HG03460 (cell line): ENCODE data around the gene NPB.

Experiments used
- ATAC-seq: cut with Tn5 transposase; IDR thresholded peaks from one replicate; pipeline ENCODE4 v1.9.1; 2021; ENCODE audit not compliant: unreplicated experiment

NPB gene

DNA sequence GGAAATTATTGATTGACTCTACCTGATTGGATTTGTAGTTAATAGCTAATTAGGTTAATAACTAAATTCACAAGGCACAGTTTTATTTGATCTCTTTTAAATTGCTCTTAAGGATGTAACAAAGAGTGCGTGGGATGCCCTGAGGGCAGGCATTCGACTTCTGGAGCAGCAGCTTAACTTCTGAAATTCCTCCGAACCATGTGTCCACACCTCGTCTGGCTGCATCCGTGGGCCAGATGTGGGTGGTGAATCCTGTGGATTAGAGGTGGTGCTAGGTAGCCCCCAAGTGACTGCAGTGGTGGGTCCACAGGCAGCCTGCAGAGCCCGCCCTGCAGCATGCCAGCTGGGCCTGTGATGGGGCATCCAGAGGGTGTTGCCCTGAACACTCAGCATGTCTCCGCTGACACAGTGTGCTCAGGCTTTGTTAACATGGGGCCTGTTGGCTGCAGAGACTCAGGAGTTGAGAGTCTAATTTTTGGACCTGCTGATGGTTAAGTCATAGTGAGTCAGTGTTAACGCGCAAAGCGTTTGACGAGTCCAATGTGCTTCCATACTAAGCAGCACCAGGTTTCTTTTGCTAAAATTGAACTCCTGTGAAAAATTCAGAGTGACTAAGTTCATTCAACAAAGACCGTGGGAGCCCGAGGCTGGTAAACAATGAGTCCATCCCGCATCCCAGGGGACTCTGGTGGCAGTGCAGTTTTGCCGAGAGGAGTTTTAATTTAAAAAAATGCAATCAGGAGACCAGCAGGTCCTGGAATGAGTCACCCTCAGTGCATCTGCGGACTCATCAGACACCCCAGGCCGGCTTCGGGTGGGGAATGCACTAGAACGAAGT lies 3.8 kb upstream of the NPB start:
- no peak for ATAC-seq

DNA sequence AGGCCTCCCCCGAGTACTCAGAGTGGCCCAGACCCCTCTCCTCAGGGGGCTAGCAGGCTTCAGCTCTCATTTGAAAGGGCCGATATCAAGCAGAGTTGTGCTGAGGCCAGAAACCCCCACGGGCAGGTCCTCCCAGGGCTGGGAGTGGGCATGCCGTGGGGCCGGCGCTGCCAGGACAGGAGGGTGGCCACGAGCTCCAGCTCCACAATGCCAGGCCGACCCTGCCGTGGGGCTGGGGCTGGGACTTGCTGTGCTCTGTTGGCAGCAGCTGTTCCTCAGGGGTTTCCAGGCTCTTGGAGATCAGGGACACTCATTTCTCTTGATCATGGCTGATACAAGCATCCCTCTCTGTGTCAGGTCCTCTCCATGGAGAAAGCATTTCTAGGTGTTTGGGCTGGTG lies 3.2 kb upstream of the NPB start:
- ATAC-seq = no peak

DNA sequence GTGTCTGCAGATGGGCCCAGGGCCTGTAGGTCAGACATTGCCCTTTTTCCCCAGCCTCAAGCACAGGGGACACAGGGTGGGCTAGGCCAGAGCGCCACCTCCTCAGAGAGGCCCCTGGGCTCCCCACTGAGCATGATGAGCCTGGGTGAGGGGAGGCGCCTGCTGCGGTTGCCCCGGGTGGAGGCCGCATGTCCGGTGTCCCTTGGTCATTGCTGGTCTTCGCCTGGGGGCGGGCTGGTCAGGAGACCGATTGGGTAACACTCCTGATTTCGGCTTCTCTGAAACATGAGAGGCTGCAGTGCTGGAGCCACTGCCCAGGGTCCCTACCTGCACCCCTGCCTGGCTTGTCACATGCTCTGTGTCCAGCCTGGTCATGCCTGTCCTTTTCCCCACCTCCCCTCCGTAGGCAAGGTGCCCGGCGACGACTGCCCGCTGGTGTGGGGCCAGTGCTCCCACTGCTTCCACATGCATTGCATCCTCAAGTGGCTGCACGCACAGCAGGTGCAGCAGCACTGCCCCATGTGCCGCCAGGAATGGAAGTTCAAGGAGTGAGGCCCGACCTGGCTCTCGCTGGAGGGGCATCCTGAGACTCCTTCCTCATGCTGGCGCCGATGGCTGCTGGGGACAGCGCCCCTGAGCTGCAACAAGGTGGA lies 2.4 kb upstream of the NPB start:
- ATAC-seq = no peak

DNA sequence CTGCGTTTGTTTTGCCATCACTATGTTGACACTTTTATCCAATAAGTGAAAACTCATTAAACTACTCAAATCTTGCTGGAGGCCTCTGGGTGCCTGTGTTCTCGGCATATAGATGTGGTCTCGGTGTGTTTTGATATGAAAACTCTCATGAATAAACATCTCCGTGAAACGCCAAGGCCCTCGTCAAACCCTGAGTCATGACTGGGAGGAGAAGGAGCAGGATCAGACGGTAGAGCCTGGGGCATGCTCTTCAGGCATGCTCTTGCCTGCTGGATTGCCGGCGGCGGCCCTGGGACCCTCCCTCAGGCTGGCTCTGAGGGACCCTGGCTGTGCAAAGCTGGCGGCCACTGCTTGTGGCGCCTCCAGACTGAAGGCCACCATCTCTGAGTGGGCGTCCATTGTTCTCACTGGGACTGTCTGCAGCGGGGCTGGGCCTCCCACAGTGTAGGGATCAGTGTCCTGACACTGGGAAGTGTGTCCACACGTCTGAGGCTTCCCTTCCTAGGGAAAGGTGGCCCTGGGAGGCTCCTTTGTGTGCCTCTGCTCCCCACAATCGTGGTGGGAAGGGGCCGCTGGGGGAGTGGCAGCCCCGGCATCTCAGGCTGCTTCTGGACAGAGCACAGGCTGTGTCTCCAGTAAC lies 1.7 kb upstream of the NPB start:
- ATAC-seq = no peak

DNA sequence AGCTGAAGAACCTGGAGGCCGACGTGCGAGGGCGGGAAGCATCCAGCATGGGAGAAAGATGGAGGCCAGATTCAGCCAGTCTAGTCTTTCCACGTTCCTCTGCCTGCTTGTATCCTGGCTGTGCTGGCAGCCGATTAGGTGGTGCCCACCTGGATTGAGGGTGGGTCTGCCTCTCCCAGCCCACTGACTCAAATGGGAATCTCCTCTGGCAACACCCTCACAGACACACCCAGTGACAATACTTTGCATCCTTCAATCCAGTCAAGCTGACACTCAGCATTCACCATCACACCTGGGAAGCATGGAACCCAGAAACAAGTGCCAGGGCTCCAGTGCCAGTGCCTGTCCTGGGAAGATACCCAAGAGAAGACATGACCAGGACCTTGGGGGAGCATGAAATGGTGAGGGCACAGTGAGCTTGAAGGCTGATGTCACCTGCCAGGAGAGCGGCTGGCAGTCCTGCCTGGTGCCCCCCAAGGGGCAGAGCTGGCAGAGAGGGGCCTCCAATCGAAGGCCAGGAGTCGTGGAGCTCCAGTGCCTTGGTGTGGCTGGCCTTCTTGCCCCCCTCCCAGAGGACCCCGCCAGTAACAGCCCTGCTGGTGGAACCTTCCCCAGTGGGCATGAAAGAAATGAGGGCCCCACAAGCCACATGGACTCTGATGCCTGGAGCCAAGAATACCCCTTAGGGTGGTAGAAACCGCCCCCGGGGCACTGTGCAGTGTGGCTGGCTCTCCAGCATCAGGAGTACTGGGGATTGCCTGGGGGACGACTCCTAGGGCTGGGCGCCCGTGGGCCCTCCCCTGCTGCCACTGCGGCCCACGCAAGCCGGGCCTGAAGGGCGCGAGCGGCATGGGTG lies 643 bp upstream of the NPB start:
- no peak for ATAC-seq

DNA sequence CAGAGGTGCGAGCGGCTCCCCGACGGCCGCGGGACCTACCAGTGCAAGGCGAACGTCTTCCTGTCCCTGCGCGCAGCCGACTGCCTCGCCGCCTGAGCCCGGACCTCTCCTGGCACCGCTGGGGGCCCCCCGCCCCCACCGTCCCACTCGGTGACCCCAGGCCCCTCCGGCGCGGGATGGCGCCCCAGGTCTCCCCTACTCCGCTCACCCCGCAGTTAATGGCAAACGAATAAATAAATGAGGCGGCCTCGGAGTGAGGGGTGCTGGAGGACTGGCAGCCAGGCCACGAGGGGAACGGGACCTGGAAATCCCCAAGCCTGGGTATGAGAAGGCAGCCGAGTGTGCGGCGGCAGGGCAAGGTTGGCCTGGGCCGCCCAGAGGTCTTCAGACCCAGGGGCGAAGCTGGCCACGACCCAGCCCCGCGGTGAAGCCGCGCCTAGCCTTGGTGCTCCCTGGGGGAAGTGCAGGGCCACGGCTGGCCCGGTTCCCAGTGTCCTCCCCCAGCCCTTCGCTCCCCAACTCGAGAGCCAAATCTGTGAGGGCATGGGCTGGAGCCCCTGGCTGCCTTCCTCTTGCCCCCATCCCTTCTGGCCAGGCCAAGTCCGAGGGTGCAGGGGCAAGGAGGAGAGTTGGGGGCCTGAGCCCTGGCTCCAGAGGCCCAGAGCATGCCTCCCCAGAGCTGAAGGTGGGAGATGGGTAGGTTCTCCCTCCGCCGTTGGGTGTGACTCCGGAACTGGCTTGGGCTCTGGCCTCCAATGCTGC lies 796 bp downstream of the NPB start:
- no peak for ATAC-seq

DNA sequence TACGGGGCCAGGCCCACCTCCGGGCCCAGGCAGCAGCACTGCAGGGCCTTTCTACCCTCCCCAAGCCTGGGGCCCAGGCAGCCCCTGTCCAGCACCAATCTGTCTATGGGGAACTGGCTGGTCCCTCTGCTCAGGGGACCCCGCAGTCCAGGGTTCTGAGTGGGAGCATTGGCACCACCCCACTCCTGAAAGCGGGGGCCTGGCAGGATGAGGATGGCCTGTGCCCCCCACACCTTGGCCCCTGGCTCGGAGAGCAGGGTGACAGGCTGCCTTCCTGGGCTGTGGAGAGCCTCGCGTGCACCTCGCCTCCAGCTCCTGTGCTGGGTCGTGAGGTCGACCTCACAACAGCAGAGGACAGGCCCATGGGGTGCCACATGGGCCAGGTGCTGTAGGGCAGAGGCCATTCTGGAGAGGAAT lies 1.4 kb downstream of the NPB start:
- no peak for ATAC-seq

DNA sequence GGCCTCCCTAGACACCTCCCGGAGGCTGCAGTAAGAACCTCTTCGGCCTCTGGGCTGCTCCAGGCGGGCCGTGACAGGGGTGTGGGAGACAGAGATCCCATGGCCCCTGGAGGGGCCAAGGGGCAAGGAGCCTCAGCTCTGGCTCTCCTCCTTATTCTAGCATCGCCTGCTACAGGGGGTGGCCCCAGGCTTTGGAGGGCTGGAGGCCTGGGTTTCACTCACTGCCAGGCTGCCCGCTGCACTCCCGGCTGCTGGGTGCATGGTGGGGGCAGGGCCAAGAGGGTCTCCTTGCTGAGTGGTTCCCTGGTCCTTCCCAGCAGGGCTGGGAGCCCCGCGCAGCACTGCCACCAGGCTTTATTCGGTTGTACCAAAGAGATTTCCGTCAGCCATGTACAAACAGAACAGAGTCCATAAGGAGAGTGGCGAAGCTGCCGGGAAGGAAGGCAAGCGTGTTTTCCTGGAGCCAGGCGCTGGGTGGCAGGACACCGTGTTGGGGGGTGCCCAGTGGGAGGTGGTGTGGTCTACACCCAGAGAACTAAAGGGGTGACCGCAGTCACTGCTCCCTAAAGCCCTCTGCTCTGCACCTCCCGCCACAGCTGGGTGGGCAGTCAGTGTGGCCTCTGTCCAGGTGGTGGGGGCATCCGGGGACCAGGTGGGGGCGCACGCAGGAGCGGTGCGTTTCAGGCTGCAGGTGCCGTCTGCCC lies 2.0 kb downstream of the NPB start:
- ATAC-seq = no peak

DNA sequence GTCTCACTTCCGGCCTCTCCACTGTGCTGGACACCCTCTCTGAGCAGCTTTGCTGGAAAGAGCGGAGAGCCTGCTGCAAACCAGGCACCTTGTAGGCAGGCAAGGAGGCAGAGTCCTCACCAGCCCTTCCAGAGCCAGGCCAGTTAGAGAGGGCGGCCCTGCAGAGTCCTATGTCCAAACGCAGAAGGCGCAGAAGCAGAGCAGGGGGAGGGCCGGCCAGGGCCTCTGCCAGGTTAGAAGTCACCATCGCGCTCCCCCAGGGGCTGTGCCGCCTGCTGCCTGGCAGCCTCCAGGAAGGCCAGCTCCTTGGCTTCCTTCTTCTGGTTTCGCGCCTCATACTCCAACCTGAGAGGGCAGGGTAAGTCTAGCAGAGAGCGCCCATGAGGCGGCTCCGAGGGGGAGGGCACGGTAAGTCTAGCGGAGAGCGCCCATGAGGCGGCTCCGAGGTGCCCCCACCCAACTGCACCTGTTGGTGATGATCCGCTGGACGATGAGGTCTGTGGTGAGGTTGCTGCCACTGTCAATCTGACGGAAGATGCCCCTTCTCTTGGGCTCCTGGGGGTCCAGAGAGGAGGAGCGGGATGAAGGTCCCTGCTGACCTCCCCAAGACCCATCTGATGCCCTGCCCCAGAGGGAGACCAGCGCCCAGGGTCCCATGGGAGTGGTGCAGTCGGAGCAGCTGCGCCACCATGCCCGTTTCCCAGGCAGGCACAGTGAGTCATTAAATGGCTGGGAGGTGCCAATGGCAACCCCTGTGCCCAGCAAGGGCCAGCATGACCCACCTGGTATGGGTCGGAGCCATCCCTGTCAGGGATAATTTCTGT lies 2.8 kb downstream of the NPB start:
- no peak for ATAC-seq

DNA sequence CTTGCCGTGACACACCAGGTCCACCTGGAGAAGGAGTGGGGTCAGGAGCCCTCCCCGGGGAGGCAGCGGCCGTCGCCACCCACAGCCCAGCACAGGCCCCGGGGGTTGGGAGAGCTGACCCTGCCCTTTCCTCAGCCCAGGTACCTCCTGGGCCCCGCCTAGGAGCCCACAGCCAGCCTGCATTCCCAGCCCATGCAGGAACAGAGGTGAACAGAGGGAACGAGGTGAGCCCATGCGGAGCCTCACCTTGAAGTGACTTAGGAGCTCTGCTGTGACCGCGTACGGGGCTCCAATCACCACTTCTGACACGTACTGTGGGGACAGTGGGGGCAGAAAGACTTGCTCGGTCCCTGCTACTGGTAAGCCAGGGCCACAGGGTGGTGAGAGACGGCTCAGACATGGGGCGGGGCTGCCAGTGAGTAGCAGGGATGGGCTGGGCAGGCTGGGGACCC lies 3.4 kb downstream of the NPB start:
- no peak for ATAC-seq

DNA sequence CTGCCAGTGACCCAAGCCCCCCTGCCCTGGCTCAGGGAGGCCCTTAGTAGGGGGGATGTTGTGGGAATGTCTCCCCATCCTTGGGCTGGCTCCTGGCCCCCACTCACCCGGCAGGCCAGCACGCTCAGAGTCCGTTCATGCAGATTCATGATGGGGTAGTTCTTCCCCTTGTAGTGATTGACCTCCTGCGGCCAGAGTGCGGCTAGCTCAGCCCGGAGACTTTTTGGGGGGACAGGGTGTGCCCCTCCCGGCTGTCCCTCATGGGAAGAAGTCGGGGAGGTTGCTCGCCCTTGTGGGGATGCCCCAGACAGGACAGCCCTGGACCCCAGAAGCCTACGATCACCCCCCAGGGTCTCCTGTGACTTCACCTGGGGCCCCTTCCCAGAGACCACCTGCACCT lies 4.0 kb downstream of the NPB start:
- ATAC-seq = no peak

DNA sequence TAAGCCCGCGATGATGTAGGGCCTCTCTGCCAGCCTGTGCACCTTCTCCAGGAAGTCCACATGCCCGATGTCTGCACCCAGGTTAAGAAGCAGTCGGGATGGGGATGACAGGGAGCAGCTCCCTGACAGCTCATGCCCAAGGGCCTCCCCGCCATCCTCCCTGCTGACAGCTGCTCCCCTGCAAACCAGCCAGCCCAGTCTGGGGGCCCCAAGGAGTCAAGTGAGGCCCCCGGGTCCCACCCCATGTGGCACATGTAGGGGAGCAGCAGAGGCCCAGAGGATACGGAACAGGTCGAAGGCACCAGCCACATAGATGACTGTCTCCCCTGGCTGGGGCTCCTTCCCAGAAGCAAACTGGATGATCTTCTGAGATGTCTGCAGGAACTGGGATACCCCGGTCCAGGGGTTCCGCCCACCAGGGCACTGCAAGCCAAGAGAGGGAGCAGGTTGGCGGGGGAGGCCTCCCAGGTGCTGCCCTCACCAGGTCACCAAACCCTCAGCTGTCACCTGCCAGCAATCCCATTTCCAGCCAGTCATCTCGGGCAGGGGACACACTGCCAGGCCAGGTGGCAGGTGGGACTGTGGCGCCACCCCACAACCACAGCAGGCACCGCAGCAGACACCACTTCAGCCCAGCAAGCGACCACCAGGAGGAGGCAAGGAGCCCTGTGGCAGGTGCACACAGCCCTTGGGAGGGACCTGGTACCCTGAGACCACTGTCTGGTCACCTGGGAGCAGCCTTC lies 4.6 kb downstream of the NPB start:
- no peak for ATAC-seq

DNA sequence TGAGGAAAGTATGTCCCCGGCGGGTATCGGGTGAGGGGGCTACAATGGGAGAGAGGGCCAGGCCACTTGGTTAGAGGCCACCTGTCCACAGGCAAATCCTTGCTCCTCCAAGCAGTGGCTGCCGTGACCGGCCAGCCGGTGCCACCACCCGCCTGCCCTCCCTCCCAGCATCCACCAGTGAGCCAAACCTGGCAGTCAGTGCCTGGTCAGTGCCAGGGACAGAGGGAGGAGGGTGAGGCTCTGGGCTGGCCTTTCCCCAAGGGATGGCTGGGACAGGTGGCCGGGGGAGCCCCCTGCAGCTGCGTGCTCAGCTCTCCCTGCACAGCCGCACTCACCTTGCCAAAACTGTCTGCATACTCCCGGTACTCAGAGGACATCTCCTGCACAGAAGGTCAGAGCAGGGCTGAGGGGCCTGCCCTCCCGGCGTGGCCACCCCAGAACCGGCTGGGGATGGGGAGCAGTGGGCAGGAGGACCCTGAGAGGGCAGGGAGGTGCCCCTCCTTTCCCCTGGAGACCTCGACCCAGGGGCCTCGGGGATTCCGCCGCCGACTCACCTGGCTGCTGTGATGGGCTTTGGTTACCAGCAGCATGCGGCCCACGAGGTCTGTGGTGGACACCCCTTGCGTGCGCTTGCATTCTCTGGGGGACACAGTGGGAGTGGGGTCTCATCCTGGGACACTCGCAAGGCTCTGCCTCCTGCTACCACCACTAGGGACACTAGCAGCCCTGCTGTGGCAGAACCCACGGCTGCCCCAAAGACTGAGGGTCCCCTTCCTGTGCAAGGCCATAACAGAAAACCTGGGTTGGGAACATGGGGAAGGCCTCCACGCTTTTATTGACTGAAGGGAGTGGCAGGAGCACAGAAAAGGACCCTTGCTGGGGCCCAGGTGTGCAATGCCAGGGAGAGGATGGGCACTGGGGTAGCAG lies 5.4 kb downstream of the NPB start:
- ATAC-seq = no peak

DNA sequence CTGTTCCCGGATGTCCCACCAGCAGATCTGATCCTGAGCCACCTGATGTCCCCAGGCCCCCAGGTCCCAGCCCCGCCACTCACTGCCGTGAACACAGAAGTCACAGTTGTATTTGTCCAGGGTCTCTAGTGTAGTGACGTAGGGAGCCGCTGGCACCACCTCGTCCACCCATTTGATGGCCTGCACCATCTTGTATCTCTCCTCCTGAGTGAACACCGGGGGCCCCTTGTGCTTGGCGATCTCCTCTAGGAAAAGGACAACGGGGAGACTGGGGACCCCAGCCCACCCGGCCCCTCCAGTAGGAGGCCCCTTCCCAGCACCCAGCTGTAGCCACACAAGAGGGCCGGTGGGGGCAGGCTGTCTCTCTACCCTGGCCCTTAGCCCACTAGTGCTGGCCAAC lies 6.8 kb downstream of the NPB start:
- no peak for ATAC-seq

DNA sequence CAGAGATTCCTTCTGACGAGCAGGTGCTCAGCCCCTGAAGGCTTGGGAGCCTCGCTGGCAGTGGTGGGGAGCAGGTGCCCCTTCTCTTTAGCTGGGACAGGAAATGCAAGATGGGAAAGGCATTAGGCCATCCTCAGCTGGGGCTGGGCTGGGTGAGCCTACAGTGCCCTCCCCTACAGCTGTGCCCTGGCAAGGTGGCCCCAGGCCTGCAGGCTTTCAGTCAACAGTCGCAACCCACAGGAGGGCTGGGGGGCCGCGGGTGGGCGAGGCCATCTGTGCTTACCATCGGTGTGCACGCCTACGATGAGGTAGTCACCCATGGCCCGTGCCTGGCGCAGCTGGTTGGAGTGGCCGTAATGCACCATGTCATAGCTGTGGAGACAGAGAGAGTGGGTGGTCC lies 7.2 kb downstream of the NPB start:
- ATAC-seq = no peak

DNA sequence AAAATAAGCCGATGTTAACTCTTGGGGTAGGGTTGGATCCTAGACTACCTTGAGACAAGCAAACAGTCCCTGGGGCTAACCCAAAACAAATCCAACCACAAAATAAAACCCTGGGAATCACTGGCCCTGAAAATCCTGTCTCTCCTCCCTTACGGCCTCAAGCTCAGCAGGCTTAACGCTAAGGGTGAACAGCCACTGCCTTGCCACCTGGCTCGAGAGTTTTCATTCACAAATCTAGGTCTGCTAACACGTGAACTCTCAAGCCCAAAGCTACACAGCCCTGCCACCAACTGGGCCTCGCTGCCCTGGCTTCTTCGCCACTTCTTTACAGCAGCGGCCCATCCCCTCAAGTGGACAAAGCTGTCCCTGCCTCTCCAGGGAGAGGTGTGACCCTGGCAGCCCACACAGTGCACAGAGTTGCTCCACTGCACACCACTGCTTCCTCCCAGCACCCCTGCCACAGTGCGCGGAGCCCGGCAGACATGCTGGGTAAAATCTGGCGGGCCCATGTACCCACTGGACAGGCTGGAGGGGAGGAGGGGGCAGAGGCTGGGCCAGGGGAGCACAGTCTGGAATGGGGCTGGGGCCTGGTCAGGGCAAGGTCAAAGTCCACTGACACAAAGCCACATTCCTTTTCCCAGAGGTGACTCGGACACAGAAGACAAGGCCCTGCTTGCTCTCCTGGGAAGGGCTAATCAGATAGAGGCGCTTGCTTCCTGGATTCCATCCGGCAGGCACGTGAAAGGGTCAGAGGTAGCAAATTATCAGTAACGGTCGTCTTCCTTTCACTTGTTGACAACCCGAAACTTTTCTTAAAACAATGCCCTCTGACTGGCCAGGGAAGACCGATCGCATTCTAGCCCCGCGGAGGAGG lies 8.2 kb downstream of the NPB start:
- no peak for ATAC-seq
